Nephron progenitor cell (in vitro differentiated cells): ENCODE results near the gene PZP.
"Not testable (repeated sequence)": the region's sequence is repeated elsewhere in the genome, so short reads cannot be mapped to it uniquely, and the experiment has no call there.

Experiments used
- DNase-seq: peaks from one replicate; pipeline ENCODE4 v3.0.0; 2021
- H3K27ac Mint-ChIP-seq: 2 replicates; pipeline ENCODE4 v1.8.0; 2021; ENCODE audit warnings: mild to moderate bottlenecking, moderate library complexity, mixed read lengths
- H3K27me3 Mint-ChIP-seq: 2 replicates; pipeline ENCODE4 v1.8.0; 2021; ENCODE audit warnings: mild to moderate bottlenecking, low read depth, mixed read lengths; ENCODE audit not compliant: poor library complexity
- H3K36me3 Mint-ChIP-seq: 2 replicates; pipeline ENCODE4 v1.8.0; 2021; ENCODE audit warnings: low read depth, mixed read lengths
- H3K4me1 Mint-ChIP-seq: 2 replicates; pipeline ENCODE4 v1.8.0; 2021; ENCODE audit warnings: mixed read lengths
- H3K4me3 Mint-ChIP-seq: 2 replicates; pipeline ENCODE4 v1.8.0; 2021; ENCODE audit warnings: mild to moderate bottlenecking, moderate library complexity, mixed read lengths
- H3K9me3 Mint-ChIP-seq: 2 replicates; pipeline ENCODE4 v1.8.0; 2021; ENCODE audit warnings: mild to moderate bottlenecking, moderate library complexity, mixed read lengths
- CTCF ChIP-seq: fragments of 200-600 bp; sonication (generic); IDR thresholded peaks from 2 replicates; pipeline ENCODE4 v1.5.0; 2021; ENCODE audit warnings: antibody characterized with exemption

The PZP gene

GRCh38 chr12:9237286-9237685, 29.1 kb upstream of the PZP start:
- Mint-ChIP-seq H3K27me3 (peaks cover 1% of the 10 kb centered on the region), H3K36me3 (peaks cover 5% of the 10 kb centered on the region), H3K9me3 (peaks cover 5% of the 10 kb centered on the region), H3K27ac (no peak overlapping the region), H3K4me3 (no peak overlapping the region), H3K4me1 (no peaks in the 10 kb centered on the region)
- DNase-seq: no peak
- no peak for TF ChIP-seq CTCF

- Mint-ChIP-seq H3K4me3 (no peak overlapping the region), H3K9me3 (peaks cover 5% of the 10 kb centered on the region), H3K27ac (no peak overlapping the region), H3K4me1 (no peaks in the 10 kb centered on the region), H3K36me3 (peaks cover 5% of the 10 kb centered on the region), H3K27me3 (peaks cover 3% of the 10 kb centered on the region)
- TF ChIP-seq CTCF: no peak
- DNase-seq: no peak
Observed at GRCh38 chr12:9235519-9235918, 27.3 kb upstream of the PZP start.

GRCh38 chr12:9227950-9228349, 19.8 kb upstream of the PZP start:
- no peak for TF ChIP-seq CTCF
- no peak overlapping the region for H3K4me3 Mint-ChIP-seq
- H3K36me3 Mint-ChIP-seq: no peaks in the 10 kb centered on the region
- H3K27me3 Mint-ChIP-seq: peaks cover 3% of the 10 kb centered on the region
- peaks cover 22% of the 10 kb centered on the region for H3K9me3 Mint-ChIP-seq
- no peak overlapping the region for H3K27ac Mint-ChIP-seq
- no peaks in the 10 kb centered on the region for H3K4me1 Mint-ChIP-seq
- DNase-seq: no peak

GRCh38 chr12:9223830-9224229, 15.6 kb upstream of the PZP start:
- Mint-ChIP-seq H3K9me3 (peaks cover 28% of the 10 kb centered on the region), H3K4me1 (no peaks in the 10 kb centered on the region), H3K27me3 (peaks cover 2% of the 10 kb centered on the region), H3K36me3 (no peaks in the 10 kb centered on the region), H3K27ac (no peak overlapping the region), H3K4me3 (no peak overlapping the region)
- no peak for DNase-seq
- TF ChIP-seq CTCF: no peak

GRCh38 chr12:9221483-9221882, 13.3 kb upstream of the PZP start:
- Mint-ChIP-seq H3K9me3 (peaks cover 21% of the 10 kb centered on the region), H3K4me1 (no peaks in the 10 kb centered on the region), H3K27me3 (peaks cover 2% of the 10 kb centered on the region), H3K36me3 (no peaks in the 10 kb centered on the region), H3K4me3 (no peak overlapping the region), H3K27ac (no peak overlapping the region)
- no peak for DNase-seq
- no peak for TF ChIP-seq CTCF

GRCh38 chr12:9221011-9221410, 12.8 kb upstream of the PZP start:
- not testable (repeated sequence) for H3K4me1 Mint-ChIP-seq, H3K27ac Mint-ChIP-seq

More at GRCh38 chr12:9221011-9221410, 12.8 kb upstream of the PZP start:
- DNase-seq, H3K36me3 Mint-ChIP-seq, H3K4me3 Mint-ChIP-seq, H3K27me3 Mint-ChIP-seq: not testable (repeated sequence)
- peaks cover 18% of the 10 kb centered on the region for H3K9me3 Mint-ChIP-seq
